Naive thymus-derived CD4-positive, alpha-beta T cell (primary cell): ENCODE measurements around the gene TUT7. TPM values are rescaled to one million over a fixed set of nuclear protein-coding genes. Genes with fewer than 3 reads are reported as not detected.
A peak's percentile ranks its signal among the peaks of the same experiment; 100 is the strongest.
"Not testable (repeated sequence)": the region's sequence is repeated elsewhere in the genome, so short reads cannot be mapped to it uniquely, and the experiment has no call there.

Source experiments
- ATAC-seq: fragments of 150-1000 bp; cut with Tn5 transposase; 2 replicates; pipeline ENCODE4 v1.10.0; 2021; ENCODE audit warnings: mild to moderate bottlenecking, moderate library complexity
- CTCF ChIA-PET: fragments of 350-600 bp; sonication (Branson Sonifier 250); formaldehyde crosslinking; loops from one replicate; lab custom pipeline; 2021; ENCODE audit warnings: antibody characterized with exemption; lab: Charles Lee
- POLR2A ChIA-PET: fragments of 350-600 bp; sonication (Branson Sonifier 250); formaldehyde crosslinking; loops from one replicate; lab custom pipeline; 2021; ENCODE audit warnings: antibody characterized with exemption, inconsistent platforms; lab: Charles Lee
- DNase-seq, 9 donors: peaks; one replicate each; pipeline versions ENCODE4 v3.0.0 to v3.0.0-alpha.2; 2020 to 2022; ENCODE audit warnings: mixed read lengths in 1 of 9
- H3K27ac ChIP-seq: one replicate; pipeline ENCODE4 v1.7.0; 2013; ENCODE audit warnings: mild to moderate bottlenecking, low read depth, low read length, moderate library complexity
- H3K27me3 ChIP-seq, 2 donors: one replicate each; pipeline ENCODE4 v1.7.0; 2013; ENCODE audit warnings: low read length in 2 of 2, mild to moderate bottlenecking in 2 of 2, moderate library complexity in 2 of 2; ENCODE audit not compliant: control insufficient read depth in 2 of 2, insufficient read depth in 2 of 2
- H3K36me3 ChIP-seq, 3 experiments: 1 replicate in 2 of 3; 2 replicates in 1 of 3; pipeline ENCODE4 v1.7.0; 2013; ENCODE audit warnings: low read length in 3 of 3, mild to moderate bottlenecking in 3 of 3, moderate library complexity in 1 of 3; ENCODE audit not compliant: insufficient read depth in 3 of 3, control insufficient read depth in 2 of 3
- H3K4me1 ChIP-seq, 2 donors: one replicate each; pipeline ENCODE4 v1.7.0; 2013; ENCODE audit warnings: low read length in 2 of 2, mild to moderate bottlenecking in 2 of 2, moderate library complexity in 1 of 2; ENCODE audit not compliant: control insufficient read depth in 2 of 2, insufficient read depth in 2 of 2
- H3K4me3 ChIP-seq: 2 replicates; pipeline ENCODE4 v1.7.0; 2013; ENCODE audit warnings: mild to moderate bottlenecking, low read length
- H3K9me3 ChIP-seq, 3 experiments: 1 replicate in 2 of 3; 2 replicates in 1 of 3; pipeline ENCODE4 v1.7.0; 2013; ENCODE audit warnings: low read length in 3 of 3; ENCODE audit not compliant: control insufficient read depth in 2 of 3
- H3K27ac Mint-ChIP-seq, 9 donors: one replicate each; pipeline ENCODE4 v1.8.0; 2020 to 2022; ENCODE audit warnings: mixed read lengths in 9 of 9, mild to moderate bottlenecking in 8 of 9, moderate library complexity in 5 of 9, inconsistent platforms in 2 of 9
- H3K27me3 Mint-ChIP-seq, 5 donors: one replicate each; pipeline ENCODE4 v1.8.0; 2021 to 2022; ENCODE audit warnings: mixed read lengths in 5 of 5, mild to moderate bottlenecking in 1 of 5
- H3K36me3 Mint-ChIP-seq, 5 donors: one replicate each; pipeline ENCODE4 v1.8.0; 2020 to 2022; ENCODE audit warnings: mixed read lengths in 5 of 5, mild to moderate bottlenecking in 3 of 5, inconsistent platforms in 1 of 5
- H3K4me1 Mint-ChIP-seq, 7 donors: one replicate each; pipeline ENCODE4 v1.8.0; 2020 to 2022; ENCODE audit warnings: mixed read lengths in 7 of 7, mild to moderate bottlenecking in 3 of 7, inconsistent platforms in 1 of 7
- H3K4me3 Mint-ChIP-seq, 10 donors: one replicate each; pipeline ENCODE4 v1.8.0; 2020 to 2022; ENCODE audit warnings: mild to moderate bottlenecking in 10 of 10, mixed read lengths in 10 of 10, moderate library complexity in 6 of 10, inconsistent platforms in 2 of 10
- H3K9me3 Mint-ChIP-seq, 11 donors: one replicate each; pipeline ENCODE4 v1.8.0; 2020 to 2022; ENCODE audit warnings: mixed read lengths in 11 of 11, mild to moderate bottlenecking in 4 of 11, inconsistent platforms in 1 of 11, moderate library complexity in 1 of 11
- intact Hi-C, 2 donors: fragments of 100-400 bp; cut with micrococcal nuclease; formaldehyde crosslinking; loops; one replicate each; pipeline ENCODE4 v1.15.1; 2023
- polyA plus RNA-seq, 2 donors: library from polyadenylated mRNA; unstranded; fragments of 300-500 nt; fragmentation: Illumina TruSeq; gene quantifications; one replicate each; pipeline ENCODE4 v1.2.3, GENCODE V29; 2021
- total RNA-seq, 6 experiments: library from RNA in 5 of 6; stranded (reverse) in 5 of 6; gene quantifications; 1 replicate in 5 of 6; 2 replicates in 1 of 6; pipeline ENCODE4 v1.2.3 and lab custom pipeline; 2021 to 2026

Gene TUT7
- total and polyA plus RNA-seq, 7 experiments from 2014 or later, result 15.2 to 57.4 (median 41.9) TPM

GRCh38 chr9:86322973-86323644 lies 31.1 kb downstream of the TUT7 start:
- Mint-ChIP-seq H3K4me3 (no peak overlapping the region), H3K9me3 (no peaks in the 10 kb centered on the region), H3K27me3 (no peaks in the 10 kb centered on the region), H3K27ac (peak overlapping the region in 3 of 9 donors; percentile 16 to 71 (median 62)), H3K36me3 (peaks cover 9 to 77% (median 38%) of the 10 kb centered on the region in 5 donors), H3K4me1 (peaks cover 0 to 5% (median 0%) of the 10 kb centered on the region in 7 donors)
- Histone ChIP-seq H3K4me3 (no peak overlapping the region), H3K4me1 (no peaks in the 10 kb centered on the region), H3K9me3 (no peaks in the 10 kb centered on the region), H3K27me3 (no peaks in the 10 kb centered on the region), H3K36me3 (peaks cover 32 to 87% (median 61%) of the 10 kb centered on the region in 3 experiments), H3K27ac (no peak overlapping the region)
- POLR2A ChIA-PET, result interaction anchor here (0.6 kb wide), 1 partner anchor 8 kb away, joined by 5 read pairs; no protein-coding TSS in a partner anchor
- intact Hi-C loops, result no loop called here
- CTCF ChIA-PET, result no interaction called here
- DNase-seq (no peak), ATAC-seq (no peak)

DNA sequence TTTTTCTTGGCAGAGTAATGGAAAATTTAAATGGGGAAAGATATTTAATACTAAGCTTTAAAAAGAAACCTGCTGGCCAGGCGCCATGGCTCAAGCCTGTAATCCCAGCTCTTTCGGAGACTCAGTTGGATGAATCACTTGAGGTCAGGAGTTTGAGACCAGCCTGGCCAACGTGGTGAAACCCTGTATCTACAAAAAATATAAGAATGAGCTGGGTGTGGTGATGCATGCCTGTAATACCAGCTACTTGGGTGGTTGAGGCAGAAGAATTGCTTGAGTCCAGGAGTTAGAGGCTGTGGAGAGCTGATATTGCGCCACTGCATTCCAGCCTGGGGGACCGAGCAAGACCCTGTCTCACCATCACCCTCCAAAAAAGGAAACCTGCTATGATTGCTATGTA lies 32.8 kb downstream of the TUT7 start:
- Mint-ChIP-seq H3K4me1 (peaks cover 0 to 5% (median 0%) of the 10 kb centered on the region in 7 donors), H3K27ac (no peak overlapping the region), H3K27me3 (no peaks in the 10 kb centered on the region), H3K9me3 (no peaks in the 10 kb centered on the region), H3K4me3 (no peak overlapping the region), H3K36me3 (peaks cover 9 to 65% (median 34%) of the 10 kb centered on the region in 5 donors)
- ATAC-seq (no peak), DNase-seq (no peak)
- intact Hi-C loops, result no loop called here
- Histone ChIP-seq H3K9me3 (no peaks in the 10 kb centered on the region), H3K27me3 (no peaks in the 10 kb centered on the region), H3K36me3 (peaks cover 38 to 85% (median 63%) of the 10 kb centered on the region in 3 experiments), H3K4me1 (no peaks in the 10 kb centered on the region), H3K27ac (no peak overlapping the region), H3K4me3 (no peak overlapping the region)
- ChIA-PET CTCF (interaction anchor here (0.6 to 0.7 kb wide), 2 partner anchors 610 to 1590 kb away, joined by 3 to 4 read pairs; no protein-coding TSS in a partner anchor), POLR2A (no interaction called here)

DNA sequence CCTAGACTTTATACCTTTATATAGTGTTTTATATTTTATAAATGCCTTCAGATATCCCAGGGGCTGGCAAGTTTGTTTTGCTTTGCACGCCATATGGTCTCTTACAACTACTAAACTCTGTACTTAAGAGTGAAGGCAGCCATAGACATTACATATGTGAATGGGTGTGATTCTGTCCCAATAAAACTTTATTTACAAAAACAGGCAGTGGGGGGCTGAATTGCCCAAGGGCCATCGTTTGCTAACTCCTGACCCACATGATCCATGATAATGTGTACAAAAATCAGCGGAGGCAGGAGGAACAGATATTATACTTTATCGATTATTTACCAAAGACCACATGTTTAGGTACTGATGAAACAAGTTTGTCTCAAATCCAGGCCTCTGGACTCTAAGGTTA lies 36.0 kb downstream of the TUT7 start:
- Mint-ChIP-seq H3K27ac (peak overlapping the region in 1 of 9 donors; percentile 52), H3K36me3 (peaks cover 16 to 65% (median 46%) of the 10 kb centered on the region in 5 donors), H3K4me1 (peaks cover 0 to 19% (median 3%) of the 10 kb centered on the region in 7 donors), H3K27me3 (no peaks in the 10 kb centered on the region), H3K4me3 (no peak overlapping the region), H3K9me3 (no peaks in the 10 kb centered on the region)
- H3K27ac ChIP-seq, result no peak overlapping the region
- intact Hi-C loops, result no loop called here
- CTCF ChIA-PET, result no interaction called here
- no peaks in the 10 kb centered on the region for H3K9me3 ChIP-seq
- POLR2A ChIA-PET, result no interaction called here
- no peak for ATAC-seq
- peaks cover 21 to 84% (median 61%) of the 10 kb centered on the region in 3 experiments for H3K36me3 ChIP-seq
- DNase-seq, result no peak
- no peaks in the 10 kb centered on the region for H3K4me1 ChIP-seq
- H3K4me3 ChIP-seq, result no peak overlapping the region
- H3K27me3 ChIP-seq, result no peaks in the 10 kb centered on the region

DNA sequence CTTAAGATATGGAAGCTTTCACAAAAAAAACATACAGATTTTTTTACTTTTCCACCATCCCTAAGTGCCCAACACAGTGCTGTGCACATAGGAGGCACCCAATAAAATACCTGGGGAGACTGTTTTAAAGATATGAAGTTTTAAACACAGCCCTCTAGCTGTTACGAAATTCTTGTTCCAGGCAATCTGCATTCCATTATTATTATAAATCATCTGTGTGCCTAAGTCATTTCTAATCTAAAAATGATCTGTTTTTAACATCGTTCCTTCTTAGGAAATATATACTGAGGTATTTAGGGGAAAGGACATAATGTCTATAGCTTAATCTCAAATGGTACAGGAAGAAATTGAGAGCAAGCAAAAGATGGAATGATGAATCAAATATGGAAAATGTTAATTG lies 39.1 kb downstream of the TUT7 start:
- H3K27me3 ChIP-seq, result no peaks in the 10 kb centered on the region
- ATAC-seq, result no peak
- H3K4me1 ChIP-seq, result no peaks in the 10 kb centered on the region
- H3K36me3 ChIP-seq, result peaks cover 20 to 69% (median 40%) of the 10 kb centered on the region in 3 experiments
- Mint-ChIP-seq H3K36me3 (peaks cover 22 to 77% (median 48%) of the 10 kb centered on the region in 5 donors), H3K27ac (peak overlapping the region in 5 of 9 donors; percentile 1 to 75 (median 40)), H3K4me1 (peaks cover 0 to 22% (median 5%) of the 10 kb centered on the region in 7 donors), H3K27me3 (no peaks in the 10 kb centered on the region), H3K9me3 (peaks cover 0 to 5% (median 0%) of the 10 kb centered on the region in 11 donors), H3K4me3 (no peak overlapping the region)
- ChIA-PET CTCF (interaction anchor here (0.7 kb wide), 1 partner anchor 14 kb away, joined by 4 read pairs; no protein-coding TSS in a partner anchor), POLR2A (interaction anchor here (0.7 kb wide), 1 partner anchor 8 kb away, joined by 5 read pairs; no protein-coding TSS in a partner anchor)
- intact Hi-C loops, result no loop called here
- no peak for DNase-seq
- H3K27ac ChIP-seq, result no peak overlapping the region
- no peak overlapping the region for H3K4me3 ChIP-seq
- no peaks in the 10 kb centered on the region for H3K9me3 ChIP-seq

- peaks cover 24 to 75% (median 35%) of the 10 kb centered on the region in 3 experiments for H3K36me3 ChIP-seq
- ATAC-seq, POLR2A ChIA-PET, H3K4me1 ChIP-seq, H3K4me3 Mint-ChIP-seq, H3K27ac ChIP-seq, CTCF ChIA-PET, DNase-seq, H3K9me3 ChIP-seq, intact Hi-C loops, H3K4me3 ChIP-seq, H3K27me3 Mint-ChIP-seq, H3K9me3 Mint-ChIP-seq, H3K27me3 ChIP-seq: not testable (repeated sequence)
- Mint-ChIP-seq H3K27ac (peak overlapping the region in 1 of 9 donors; percentile 9), H3K4me1 (peaks cover 0 to 22% (median 5%) of the 10 kb centered on the region in 7 donors), H3K36me3 (peaks cover 25 to 76% (median 58%) of the 10 kb centered on the region in 5 donors)
Observed at GRCh38 chr9:86312959-86313358, 41.3 kb downstream of the TUT7 start.

DNA sequence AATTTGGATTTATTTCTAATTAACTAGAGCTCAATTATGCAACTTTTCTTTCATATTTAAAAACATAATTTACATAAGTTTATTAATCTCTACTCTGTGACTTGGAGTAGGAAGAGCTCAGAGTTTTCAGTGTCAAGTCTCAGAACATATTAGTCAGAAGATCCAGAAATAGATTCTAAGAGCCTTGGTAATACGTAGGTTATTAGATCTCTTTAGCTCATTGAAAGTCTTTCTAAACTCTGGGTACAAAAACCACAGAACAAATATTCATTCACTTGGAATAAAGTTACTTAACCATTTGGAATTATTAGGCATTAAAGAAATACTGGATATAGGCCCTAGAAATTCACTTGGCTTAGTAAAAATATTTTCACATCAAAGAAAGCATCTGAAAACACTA lies 45.5 kb downstream of the TUT7 start:
- H3K4me3 ChIP-seq, result no peak overlapping the region
- ChIA-PET POLR2A (interaction anchor here (0.8 kb wide), 1 partner anchor 9 kb away, joined by 4 read pairs; no protein-coding TSS in a partner anchor), CTCF (interaction anchor here (0.7 kb wide), 2 partner anchors 9 to 52 kb away, joined by 3 read pairs; no protein-coding TSS in a partner anchor)
- ATAC-seq (no peak), DNase-seq (no peak)
- H3K4me3 Mint-ChIP-seq, result no peak overlapping the region
- no peaks in the 10 kb centered on the region for H3K27me3 ChIP-seq
- no peaks in the 10 kb centered on the region for H3K4me1 ChIP-seq
- no peak overlapping the region for H3K27ac ChIP-seq
- intact Hi-C loops, result no loop called here
- H3K36me3 Mint-ChIP-seq, result peaks cover 19 to 66% (median 50%) of the 10 kb centered on the region in 5 donors
- H3K27ac Mint-ChIP-seq, result peak overlapping the region in 1 of 9 donors; percentile 69
- no peaks in the 10 kb centered on the region for H3K9me3 ChIP-seq
- peaks cover 0 to 5% (median 0%) of the 10 kb centered on the region in 11 donors for H3K9me3 Mint-ChIP-seq
- H3K36me3 ChIP-seq, result peaks cover 17 to 65% (median 21%) of the 10 kb centered on the region in 3 experiments
- no peaks in the 10 kb centered on the region for H3K27me3 Mint-ChIP-seq
- peaks cover 4 to 32% (median 18%) of the 10 kb centered on the region in 7 donors for H3K4me1 Mint-ChIP-seq
